ENCODE results near the gene KIAA2012.
"Not testable (repeated sequence)": the region's sequence is repeated elsewhere in the genome, so short reads cannot be mapped to it uniquely, and the experiment has no call there.

Gene KIAA2012

GRCh38 chr2:202121532-202122162 is 48.6 kb downstream of the KIAA2012 start:
- FAIRE-seq: no peak

- FAIRE-seq: no peak
Measured at GRCh38 chr2:202122163-202122540, 49.1 kb downstream of the KIAA2012 start.

GRCh38 chr2:202122980-202123720 is 50.1 kb downstream of the KIAA2012 start:
- no peak for FAIRE-seq

- no peak for FAIRE-seq
Measured at GRCh38 chr2:202124286-202124685, 51.2 kb downstream of the KIAA2012 start.

GRCh38 chr2:202127687-202128331 is 54.8 kb downstream of the KIAA2012 start:
- FAIRE-seq: no peak

- no peak for FAIRE-seq
Measured at GRCh38 chr2:202129841-202130240, 56.8 kb downstream of the KIAA2012 start.

GRCh38 chr2:202133200-202133908 is 60.3 kb downstream of the KIAA2012 start:
- FAIRE-seq: no peak

- no peak for FAIRE-seq
Measured at GRCh38 chr2:202133909-202134265, 60.8 kb downstream of the KIAA2012 start.

- FAIRE-seq: no peak
Measured at GRCh38 chr2:202135091-202135874, 62.2 kb downstream of the KIAA2012 start.

GRCh38 chr2:202136039-202136438 is 63.0 kb downstream of the KIAA2012 start:
- FAIRE-seq: not testable (repeated sequence)

- no peak for FAIRE-seq
Measured at GRCh38 chr2:202136526-202136925, 63.5 kb downstream of the KIAA2012 start.

- no peak for FAIRE-seq
Measured at GRCh38 chr2:202140522-202141252, 67.6 kb downstream of the KIAA2012 start.

- FAIRE-seq: no peak
Measured at GRCh38 chr2:202141329-202141947, 68.4 kb downstream of the KIAA2012 start.

GRCh38 chr2:202142540-202142939 is 69.5 kb downstream of the KIAA2012 start:
- no peak for FAIRE-seq

- no peak for FAIRE-seq
Measured at GRCh38 chr2:202147775-202148174, 74.7 kb downstream of the KIAA2012 start.

- FAIRE-seq: no peak
Measured at GRCh38 chr2:202148515-202149154, 75.6 kb downstream of the KIAA2012 start.

- no peak for FAIRE-seq
Measured at GRCh38 chr2:202149155-202149762, 76.2 kb downstream of the KIAA2012 start.

GRCh38 chr2:202149936-202150335 is 76.9 kb downstream of the KIAA2012 start:
- no peak for FAIRE-seq

- no peak for FAIRE-seq
Measured at GRCh38 chr2:202152104-202152715, 79.2 kb downstream of the KIAA2012 start.

- no peak for FAIRE-seq
Measured at GRCh38 chr2:202154613-202155012, 81.6 kb downstream of the KIAA2012 start.

Data from A204.1 (cell line).